Measurements from ENCODE around the gene NKG7. TPM values are rescaled to one million over a fixed set of nuclear protein-coding genes. Genes with fewer than 3 reads are reported as not detected.

Gene NKG7
- total and polyA plus RNA-seq, 2 of the 13 experiments (the other 11 are each of a cell fraction or from before 2014, with no cell fraction given): 0.40 TPM; not detected in 1

GRCh38 chr19:51394050-51394836 lies 21.8 kb upstream of the NKG7 start (continued):
- TF ChIP-seq ZBTB10 (CRISPR knock-in tag; IDR thresholded peaks at IDR 0.05; ENCODE audit: borderline replicate concordance) (no peak), ZNF589 (CRISPR knock-in tag; conservative IDR thresholded peaks at IDR 0.05) (0 out of 2 replicates have a peak, but pooled peaks have one; percentile 54), NONO (IDR thresholded peaks at IDR 0.05) (no peak), NONO (CRISPR knock-in tag; conservative IDR thresholded peaks at IDR 0.05) (peak; percentile 60; the same call in 1 of the 2 replicates), POGK (CRISPR knock-in tag; conservative IDR thresholded peaks at IDR 0.05) (peak; percentile 79; the same call in 1 of the 2 replicates), E2F5 (CRISPR knock-in tag; conservative IDR thresholded peaks at IDR 0.05) (peak; percentile 95), ZNF503 (CRISPR knock-in tag; IDR thresholded peaks at IDR 0.05) (no peak), ZNF740 (CRISPR knock-in tag; IDR thresholded peaks at IDR 0.05) (no peak), ZNF280B (CRISPR knock-in tag; IDR thresholded peaks at IDR 0.05; ENCODE audit: borderline replicate concordance) (0 out of 2 replicates have a peak, but pooled peaks have one; percentile 69), ELF4 (CRISPR knock-in tag; IDR thresholded peaks at IDR 0.05; ENCODE audit: borderline replicate concordance) (no peak), HIVEP1 (CRISPR knock-in tag; IDR thresholded peaks at IDR 0.05) (peak; percentile 67; the same call in 1 of the 2 replicates), SP4 (CRISPR knock-in tag; IDR thresholded peaks at IDR 0.05) (peak; percentile 91), TCF12 (IDR thresholded peaks at IDR 0.05) (no peak), TCF12 (CRISPR knock-in tag; IDR thresholded peaks at IDR 0.05) (peak; percentile 33; the same call in 1 of the 2 replicates), ZNF674 (CRISPR knock-in tag; IDR thresholded peaks at IDR 0.05; ENCODE audit: low read depth) (no peak)

All from HepG2 (cell line).